ENCODE results near the gene FAM234A. TPM values are rescaled to one million over a fixed set of nuclear protein-coding genes. Genes with fewer than 3 reads are reported as not detected.

FAM234A gene
- total RNA-seq, 4 donors from 2014 or later, result 108 to 223 (median 166) TPM

DNA sequence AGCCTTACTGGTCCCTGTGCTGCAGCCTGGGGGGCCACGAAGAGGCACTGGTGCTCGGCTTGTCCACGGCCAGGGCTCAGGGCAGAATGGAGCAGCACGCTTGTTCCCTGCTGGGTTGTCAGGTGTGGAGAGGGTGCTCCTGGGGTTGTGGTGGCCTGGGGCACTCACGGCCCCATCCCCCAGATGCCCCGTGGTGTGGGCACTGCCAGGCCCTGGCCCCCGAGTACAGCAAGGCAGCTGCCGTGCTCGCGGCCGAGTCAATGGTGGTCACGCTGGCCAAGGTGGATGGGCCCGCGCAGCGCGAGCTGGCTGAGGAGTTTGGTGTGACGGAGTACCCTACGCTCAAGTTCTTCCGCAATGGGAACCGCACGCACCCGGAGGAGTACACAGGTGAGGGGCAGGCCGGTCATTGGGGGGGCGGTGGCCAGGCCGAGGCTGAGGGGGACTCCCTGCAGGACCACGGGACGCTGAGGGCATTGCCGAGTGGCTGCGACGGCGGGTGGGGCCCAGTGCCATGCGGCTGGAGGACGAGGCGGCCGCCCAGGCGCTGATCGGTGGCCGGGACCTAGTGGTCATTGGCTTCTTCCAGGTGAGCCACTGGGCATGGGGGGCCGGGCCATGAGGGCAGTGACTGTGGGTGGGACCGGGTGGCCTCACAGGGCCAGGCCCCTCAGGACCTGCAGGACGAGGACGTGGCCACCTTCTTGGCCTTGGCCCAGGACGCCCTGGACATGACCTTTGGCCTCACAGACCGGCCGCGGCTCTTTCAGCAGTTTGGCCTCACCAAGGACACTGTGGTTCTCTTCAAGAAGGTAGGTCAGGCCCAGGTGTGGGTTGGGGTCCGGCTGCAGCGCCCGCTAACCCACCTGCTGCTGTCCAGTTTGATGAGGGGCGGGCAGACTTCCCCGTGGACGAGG, 49.8 kb downstream of the FAM234A start:
- Histone ChIP-seq H3K36me3 (peaks cover 0 to 21% (median 0%) of the 10 kb centered on the region in 3 donors), H3K4me1 (peaks cover 0 to 20% (median 7%) of the 10 kb centered on the region in 4 donors), H3K27ac (no peak overlapping the region), H3K27me3 (peaks cover 0 to 18% of the 10 kb centered on the region in 2 donors), H3K9me3 (no peaks in the 10 kb centered on the region), H3K4me3 (no peak overlapping the region)
- TF ChIP-seq CTCF (IDR thresholded peaks at IDR 0.05), result no peak
- no peak for TF ChIP-seq POLR2A (IDR thresholded peaks at IDR 0.05)
- DNase-seq, result no peak

DNA sequence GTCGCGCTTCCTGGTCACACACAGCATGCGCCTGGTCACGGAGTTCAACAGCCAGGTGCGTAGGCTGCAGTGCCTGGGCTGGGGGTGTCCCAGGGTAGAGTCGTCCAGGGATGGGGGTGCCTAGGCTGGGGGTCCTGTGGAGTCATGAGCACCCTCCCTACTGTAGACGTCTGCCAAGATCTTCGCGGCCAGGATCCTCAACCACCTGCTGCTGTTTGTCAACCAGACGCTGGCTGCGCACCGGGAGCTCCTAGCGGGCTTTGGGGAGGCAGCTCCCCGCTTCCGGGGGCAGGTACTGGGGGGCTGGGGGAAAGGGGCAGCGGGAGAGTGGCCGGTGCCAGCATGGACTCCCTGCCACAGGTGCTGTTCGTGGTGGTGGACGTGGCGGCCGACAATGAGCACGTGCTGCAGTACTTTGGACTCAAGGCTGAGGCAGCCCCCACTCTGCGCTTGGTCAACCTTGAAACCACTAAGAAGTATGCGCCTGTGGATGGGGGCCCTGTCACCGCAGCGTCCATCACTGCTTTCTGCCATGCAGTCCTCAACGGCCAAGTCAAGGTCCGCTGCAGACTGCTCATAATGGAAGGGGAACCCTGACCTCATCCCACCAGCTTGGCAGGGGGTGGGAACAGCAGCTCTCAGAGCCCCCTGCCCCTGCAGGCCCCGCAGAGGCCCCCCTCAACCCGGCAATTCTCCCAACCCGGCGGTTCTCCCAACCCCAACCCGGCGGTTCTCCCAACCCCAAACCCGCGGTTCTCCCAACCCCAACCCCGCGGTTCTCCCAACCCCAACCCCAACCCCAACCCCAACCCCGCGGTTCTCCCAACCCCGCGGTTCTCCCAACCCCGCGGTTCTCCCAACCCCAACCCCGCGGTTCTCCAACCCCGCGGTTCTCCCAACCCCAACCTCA, 50.8 kb downstream of the FAM234A start:
- TF ChIP-seq POLR2A (IDR thresholded peaks at IDR 0.05), result no peak
- no peak for TF ChIP-seq CTCF (IDR thresholded peaks at IDR 0.05)
- DNase-seq, result no peak
- Histone ChIP-seq H3K36me3 (peaks cover 0 to 29% (median 0%) of the 10 kb centered on the region in 3 donors), H3K9me3 (no peaks in the 10 kb centered on the region), H3K4me3 (no peak overlapping the region), H3K27ac (no peak overlapping the region), H3K4me1 (peaks cover 0 to 13% (median 6%) of the 10 kb centered on the region in 4 donors), H3K27me3 (peaks cover 0 to 15% of the 10 kb centered on the region in 2 donors)

DNA sequence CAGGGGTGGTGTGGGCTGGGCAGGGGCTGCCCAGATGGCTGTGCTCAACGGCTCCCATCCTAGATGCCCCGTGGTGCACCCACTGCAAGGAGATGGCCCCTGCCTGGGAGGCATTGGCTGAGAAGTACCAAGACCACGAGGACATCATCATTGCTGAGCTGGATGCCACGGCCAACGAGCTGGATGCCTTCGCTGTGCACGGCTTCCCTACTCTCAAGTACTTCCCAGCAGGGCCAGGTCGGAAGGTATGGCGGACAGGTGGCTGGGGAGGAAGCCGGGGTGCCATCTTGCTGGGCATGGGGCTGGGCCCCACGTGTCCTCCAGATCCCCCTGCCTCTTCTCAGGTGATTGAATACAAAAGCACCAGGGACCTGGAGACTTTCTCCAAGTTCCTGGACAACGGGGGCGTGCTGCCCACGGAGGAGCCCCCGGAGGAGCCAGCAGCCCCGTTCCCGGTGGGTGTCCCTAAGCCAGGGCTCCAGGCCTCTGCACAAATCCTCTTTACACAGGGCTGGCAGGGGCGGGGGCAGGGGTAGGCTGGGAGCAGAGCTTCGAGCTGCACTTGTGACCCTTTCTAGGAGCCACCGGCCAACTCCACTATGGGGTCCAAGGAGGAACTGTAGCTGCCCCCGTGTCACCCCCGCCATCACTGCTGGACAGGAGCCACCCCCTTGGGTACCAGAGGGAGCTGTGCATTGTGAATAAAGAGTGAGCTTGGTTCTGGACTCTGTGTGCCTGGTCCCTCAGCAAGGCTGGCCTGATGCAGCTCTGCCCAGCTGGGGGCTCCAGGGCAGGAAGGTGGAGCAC, 52.1 kb downstream of the FAM234A start:
- TF ChIP-seq CTCF (IDR thresholded peaks at IDR 0.05), result no peak
- TF ChIP-seq POLR2A (IDR thresholded peaks at IDR 0.05), result no peak
- Histone ChIP-seq H3K4me1 (peaks cover 0 to 1% (median 0%) of the 10 kb centered on the region in 4 donors), H3K36me3 (peaks cover 0 to 41% (median 0%) of the 10 kb centered on the region in 3 donors), H3K9me3 (no peaks in the 10 kb centered on the region), H3K27me3 (peaks cover 0 to 4% of the 10 kb centered on the region in 2 donors), H3K27ac (no peak overlapping the region), H3K4me3 (no peak overlapping the region)
- no peak for DNase-seq

DNA sequence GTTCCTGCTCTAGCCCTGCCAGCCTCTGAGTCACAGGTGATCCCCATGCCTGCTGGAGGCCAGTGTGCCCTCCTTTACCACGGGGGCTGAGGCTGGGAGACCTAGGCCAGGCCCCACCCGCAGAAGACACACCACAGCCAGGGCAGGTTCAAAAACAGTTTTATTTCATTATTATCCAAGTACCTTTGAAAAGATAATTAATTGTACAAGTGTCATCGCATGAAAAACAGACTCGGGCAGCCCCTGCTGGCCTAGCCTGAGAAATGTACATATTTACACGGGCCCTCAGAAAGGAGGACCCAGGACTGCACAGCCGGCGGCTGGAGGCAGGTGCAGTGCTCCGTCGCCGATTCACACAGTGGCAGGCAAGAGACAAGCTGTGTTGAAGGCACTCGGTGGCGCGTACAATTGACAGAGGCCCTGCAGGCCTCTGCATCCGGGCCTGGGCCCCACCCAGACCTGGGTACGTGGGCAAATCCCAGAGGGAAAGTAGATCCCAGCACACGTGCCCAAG, 52.7 kb downstream of the FAM234A start:
- H3K9me3 ChIP-seq, result no peaks in the 10 kb centered on the region
- H3K27me3 ChIP-seq, result no peaks in the 10 kb centered on the region
- peaks cover 0 to 47% (median 0%) of the 10 kb centered on the region in 3 donors for H3K36me3 ChIP-seq
- no peak overlapping the region for H3K27ac ChIP-seq
- no peaks in the 10 kb centered on the region for H3K4me1 ChIP-seq
- no peak for DNase-seq
- no peak overlapping the region for H3K4me3 ChIP-seq
- TF ChIP-seq CTCF (IDR thresholded peaks at IDR 0.05), result peak in 3 of 6 experiments; percentile 44 to 52 (median 46)
- TF ChIP-seq POLR2A (IDR thresholded peaks at IDR 0.05), result no peak

Measured in Peyer's patch (tissue), 4 donors.